Mesenchymal stem cell (in vitro differentiated cells and primary cell): Measurements from ENCODE around the gene HIP1.

Source experiments
- DNase-seq: peaks from one replicate; pipeline ENCODE4 v3.0.0-alpha.2; 2013
- H2AFZ ChIP-seq: one replicate; pipeline ENCODE4 v1.6.1; 2013; ENCODE audit warnings: low read depth, mild to moderate bottlenecking, control low read depth, inconsistent platforms, low read length, moderate library complexity
- H2AK5ac ChIP-seq: 2 replicates; pipeline ENCODE4 v1.6.1; 2013; ENCODE audit warnings: low read length, moderate library complexity, mild to moderate bottlenecking, inconsistent platforms; ENCODE audit not compliant: severe bottlenecking
- H2BK120ac ChIP-seq: one replicate; pipeline ENCODE4 v1.6.1; 2013; ENCODE audit warnings: low read depth, mild to moderate bottlenecking, inconsistent platforms, low read length, moderate library complexity
- H2BK12ac ChIP-seq, 2 experiments: one replicate each; pipeline ENCODE4 v1.6.1; 2013; ENCODE audit warnings: inconsistent platforms in 2 of 2, low read length in 2 of 2, mild to moderate bottlenecking in 2 of 2, moderate library complexity in 2 of 2, control low read depth in 1 of 2
- H2BK15ac ChIP-seq: one replicate; pipeline ENCODE4 v1.6.1; 2013; ENCODE audit warnings: mild to moderate bottlenecking, low read depth, inconsistent platforms; ENCODE audit not compliant: poor library complexity, severe bottlenecking
- H2BK5ac ChIP-seq: 2 replicates; pipeline ENCODE4 v1.6.1; 2013; ENCODE audit warnings: low read depth, mild to moderate bottlenecking, low read length, control low read depth, inconsistent platforms; ENCODE audit not compliant: poor library complexity, severe bottlenecking
- H3K14ac ChIP-seq, 2 experiments: one replicate each; pipeline ENCODE4 v1.6.1; 2013; ENCODE audit warnings: inconsistent platforms in 2 of 2, low read length in 2 of 2, control low read depth in 1 of 2, mild to moderate bottlenecking in 1 of 2, moderate library complexity in 1 of 2
- H3K18ac ChIP-seq, 2 experiments: one replicate each; pipeline ENCODE4 v1.6.1; 2013; ENCODE audit warnings: inconsistent platforms in 2 of 2, low read length in 2 of 2, control low read depth in 1 of 2, low read depth in 1 of 2, mild to moderate bottlenecking in 1 of 2
- H3K23ac ChIP-seq, 2 experiments: one replicate each; pipeline ENCODE4 v1.6.1; 2013; ENCODE audit warnings: inconsistent platforms in 2 of 2, low read length in 2 of 2, mild to moderate bottlenecking in 2 of 2, moderate library complexity in 2 of 2, control low read depth in 1 of 2
- H3K27ac ChIP-seq: 2 replicates; pipeline ENCODE4 v1.5.1; 2013; ENCODE audit warnings: mild to moderate bottlenecking, moderate library complexity, low read length, control low read depth, inconsistent platforms; ENCODE audit not compliant: poor library complexity, severe bottlenecking
- H3K27me3 ChIP-seq, 2 experiments: 2 replicates each; pipeline versions ENCODE4 v1.6.1 to v1.7.0; 2013; ENCODE audit warnings: low read length in 2 of 2, mild to moderate bottlenecking in 2 of 2, moderate library complexity in 2 of 2, control low read depth in 1 of 2, inconsistent platforms in 1 of 2; ENCODE audit not compliant: control insufficient read depth in 1 of 2, insufficient read depth in 1 of 2
- H3K36me3 ChIP-seq, 2 experiments: 2 replicates each; pipeline versions ENCODE4 v1.6.1 to v1.7.0; 2013; ENCODE audit warnings: low read length in 2 of 2, control low read depth in 1 of 2, inconsistent platforms in 1 of 2, low read depth in 1 of 2, mild to moderate bottlenecking in 1 of 2; ENCODE audit not compliant: insufficient read depth in 2 of 2, control insufficient read depth in 1 of 2
- H3K4ac ChIP-seq, 2 experiments: one replicate each; pipeline ENCODE4 v1.6.1; 2013; ENCODE audit warnings: inconsistent platforms in 2 of 2, low read length in 2 of 2, mild to moderate bottlenecking in 2 of 2, moderate library complexity in 2 of 2, control low read depth in 1 of 2, low read depth in 1 of 2
- H3K4me1 ChIP-seq: 2 replicates; pipeline ENCODE4 v1.6.1; 2013; ENCODE audit warnings: low read depth, low read length, control low read depth; ENCODE audit not compliant: control insufficient read depth, insufficient read depth
- H3K4me2 ChIP-seq: 2 replicates; pipeline ENCODE4 v1.6.1; 2013; ENCODE audit warnings: low read length, mild to moderate bottlenecking, inconsistent platforms; ENCODE audit not compliant: poor library complexity, severe bottlenecking
- H3K4me3 ChIP-seq, 2 experiments: 2 replicates each; pipeline versions ENCODE4 v1.5.1 to v1.7.0; 2013; ENCODE audit warnings: low read length in 2 of 2, mild to moderate bottlenecking in 2 of 2, control low read depth in 1 of 2, low read depth in 1 of 2; ENCODE audit not compliant: insufficient read depth in 1 of 2
- H3K79me1 ChIP-seq: replicated peaks from 2 replicates; pipeline ENCODE4 v1.6.1; 2013; ENCODE audit warnings: mild to moderate bottlenecking, control low read depth, low read length, inconsistent platforms; ENCODE audit not compliant: poor library complexity, severe bottlenecking
- H3K9ac ChIP-seq: 2 replicates; pipeline ENCODE4 v1.7.0; 2013; ENCODE audit warnings: mild to moderate bottlenecking, low read length, moderate library complexity
- H3K9me3 ChIP-seq: 2 replicates; pipeline ENCODE4 v1.7.0; 2013; ENCODE audit warnings: mild to moderate bottlenecking, low read length; ENCODE audit not compliant: control insufficient read depth
- H4K8ac ChIP-seq: one replicate; pipeline ENCODE4 v1.6.1; 2013; ENCODE audit warnings: inconsistent platforms, mild to moderate bottlenecking, low read length, moderate library complexity
- H4K91ac ChIP-seq: one replicate; pipeline ENCODE4 v1.6.1; 2013; ENCODE audit warnings: mild to moderate bottlenecking, low read length, inconsistent platforms
- WGBS: methylation state at CpG from one replicate; pipeline ENCODE4 v1.1.7; 2013; ENCODE audit warnings: mixed read lengths; 5-methylcytosine and 5-hydroxymethylcytosine counted together

HIP1 gene

GRCh38 chr7:75626954-75627353, 111.8 kb downstream of the HIP1 start:
- 93% methylated on average over 2 of the region's 2 CpGs for whole genome bisulfite sequencing
- Histone ChIP-seq H3K27me3 (no peaks in the 10 kb centered on the region), H2BK5ac (no peak overlapping the region), H4K8ac (no peak overlapping the region), H3K27ac (no peak overlapping the region), H2AFZ (no peak overlapping the region), H3K36me3 (peaks cover 0 to 17% of the 10 kb centered on the region in 2 experiments), H4K91ac (no peak overlapping the region), H3K9ac (no peak overlapping the region), H3K79me1 (peaks cover 34% of the 10 kb centered on the region), H3K14ac (no peak overlapping the region), H3K4ac (no peak overlapping the region), H3K23ac (no peak overlapping the region), H3K4me3 (no peak overlapping the region), H2BK120ac (no peak overlapping the region), H3K4me2 (no peak overlapping the region), H3K18ac (no peak overlapping the region), H2BK12ac (no peak overlapping the region), H2BK15ac (no peak overlapping the region), H3K9me3 (peaks cover 18% of the 10 kb centered on the region), H2AK5ac (no peak overlapping the region), H3K4me1 (peaks cover 9% of the 10 kb centered on the region)
- DNase-seq: no peak

GRCh38 chr7:75625868-75626267, 112.9 kb downstream of the HIP1 start:
- no peak overlapping the region for H3K4me2 ChIP-seq
- 98% methylated on average over 5 of the region's 5 CpGs for WGBS
- H3K18ac ChIP-seq: no peak overlapping the region

GRCh38 chr7:75624134-75624832, 114.5 kb downstream of the HIP1 start:
- H4K91ac ChIP-seq: peak overlapping the region; percentile 84
- no peaks in the 10 kb centered on the region for H3K27me3 ChIP-seq
- no peak overlapping the region for H3K23ac ChIP-seq
- H3K4me3 ChIP-seq: no peak overlapping the region
- H3K9ac ChIP-seq: peak overlapping the region; percentile 9
- no peak overlapping the region for H2AFZ ChIP-seq
- peak overlapping the region; percentile 78 for H4K8ac ChIP-seq
- peak overlapping the region; percentile 10 for H2AK5ac ChIP-seq
- peak overlapping the region; percentile 64 to 77 for H3K18ac ChIP-seq
- H3K4me2 ChIP-seq: no peak overlapping the region
- peaks cover 9% of the 10 kb centered on the region for H3K4me1 ChIP-seq
- H2BK15ac ChIP-seq: peak overlapping the region; percentile 82
- H3K36me3 ChIP-seq: peaks cover 0 to 12% of the 10 kb centered on the region in 2 experiments
- 90% methylated on average over 9 of the region's 13 CpGs for WGBS
- H2BK12ac ChIP-seq: peak overlapping the region; percentile 49 to 82
- no peak overlapping the region for H2BK5ac ChIP-seq
- H3K27ac ChIP-seq: no peak overlapping the region
- peak overlapping the region; percentile 2 to 57 for H3K4ac ChIP-seq
- peak; percentile 89 for DNase-seq
- H2BK120ac ChIP-seq: no peak overlapping the region
- no peak overlapping the region for H3K14ac ChIP-seq
- H3K9me3 ChIP-seq: peaks cover 18% of the 10 kb centered on the region
- H3K79me1 ChIP-seq: peaks cover 23% of the 10 kb centered on the region

More at GRCh38 chr7:75625868-75626267, 112.9 kb downstream of the HIP1 start:
- Histone ChIP-seq H3K79me1 (peaks cover 30% of the 10 kb centered on the region), H2BK15ac (no peak overlapping the region), H3K4me3 (no peak overlapping the region), H4K8ac (no peak overlapping the region), H2AFZ (no peak overlapping the region), H4K91ac (no peak overlapping the region), H3K9ac (no peak overlapping the region), H3K27me3 (no peaks in the 10 kb centered on the region), H3K27ac (no peak overlapping the region), H3K4ac (no peak overlapping the region), H3K36me3 (peaks cover 0 to 12% of the 10 kb centered on the region in 2 experiments), H3K4me1 (peaks cover 9% of the 10 kb centered on the region), H3K9me3 (peaks cover 18% of the 10 kb centered on the region), H2AK5ac (no peak overlapping the region), H3K14ac (no peak overlapping the region), H2BK12ac (no peak overlapping the region), H2BK5ac (no peak overlapping the region), H2BK120ac (no peak overlapping the region), H3K23ac (no peak overlapping the region)
- no peak for DNase-seq

GRCh38 chr7:75623390-75624133, 115.2 kb downstream of the HIP1 start:
- Histone ChIP-seq H4K91ac (peak overlapping the region; percentile 77), H3K4me3 (no peak overlapping the region), H3K79me1 (peaks cover 17% of the 10 kb centered on the region), H2BK120ac (peak overlapping the region; percentile 57), H3K9ac (no peak overlapping the region), H3K4ac (peak overlapping the region; percentile 2 to 57), H3K18ac (peak overlapping the region; percentile 67 to 74), H3K9me3 (peaks cover 18% of the 10 kb centered on the region), H3K4me1 (peaks cover 9% of the 10 kb centered on the region), H2BK5ac (no peak overlapping the region), H3K23ac (peak overlapping the region in 1 of 2 experiments; percentile 3), H3K14ac (peak overlapping the region in 1 of 2 experiments; percentile 85), H2AK5ac (no peak overlapping the region), H2BK12ac (peak overlapping the region; percentile 47 to 49), H3K27ac (peak overlapping the region; percentile 39), H4K8ac (peak overlapping the region; percentile 66), H3K27me3 (no peaks in the 10 kb centered on the region), H3K36me3 (peaks cover 0 to 12% of the 10 kb centered on the region in 2 experiments), H3K4me2 (no peak overlapping the region), H2BK15ac (peak overlapping the region; percentile 73), H2AFZ (no peak overlapping the region)
- DNase-seq: peak; percentile 47
- WGBS: 92% methylated on average over 13 of the region's 16 CpGs
